Smooth muscle cell (in vitro differentiated cells): Measurements from ENCODE around the gene ACBD5. TPM values are rescaled to one million over a fixed set of nuclear protein-coding genes. Genes with fewer than 3 reads are reported as not detected.
"Not testable (repeated sequence)": the region's sequence is repeated elsewhere in the genome, so short reads cannot be mapped to it uniquely, and the experiment has no call there.

Source experiments
- DNase-seq: peaks from one replicate; lab custom pipeline; 2025; ENCODE audit not compliant: unreplicated experiment; lab: John Stamatoyannopoulos, UW
- H2AFZ ChIP-seq: fragments of 200-600 bp; sonication (generic); 2 replicates; pipeline ENCODE4 v1.6.0; 2016; ENCODE audit warnings: antibody characterized with exemption, low read depth, mild to moderate bottlenecking
- H3F3A ChIP-seq: fragments of 200-600 bp; sonication (generic); 2 replicates; pipeline ENCODE4 v1.6.0; 2017; ENCODE audit warnings: antibody characterized with exemption, low read depth
- H3K27ac ChIP-seq: fragments of 200-600 bp; sonication (generic); 2 replicates; pipeline ENCODE4 v1.5.1; 2016; ENCODE audit warnings: low read depth, mild to moderate bottlenecking
- H3K27me3 ChIP-seq: fragments of 200-600 bp; sonication (generic); 2 replicates; pipeline ENCODE4 v1.6.1; 2016; ENCODE audit warnings: low read depth, mild to moderate bottlenecking
- H3K36me3 ChIP-seq: fragments of 200-600 bp; sonication (generic); 2 replicates; pipeline ENCODE4 v1.5.1; 2016; ENCODE audit warnings: low read depth
- H3K4me1 ChIP-seq: fragments of 200-600 bp; sonication (generic); 2 replicates; pipeline ENCODE4 v1.5.1; 2016; ENCODE audit warnings: low read depth
- H3K4me2 ChIP-seq: fragments of 200-600 bp; sonication (generic); 2 replicates; pipeline ENCODE4 v1.6.0; 2016; ENCODE audit warnings: mild to moderate bottlenecking
- H3K4me3 ChIP-seq: fragments of 200-600 bp; sonication (generic); 2 replicates; pipeline ENCODE4 v1.5.1; 2016; ENCODE audit warnings: mild to moderate bottlenecking
- H3K79me2 ChIP-seq: fragments of 200-600 bp; sonication (generic); 2 replicates; pipeline ENCODE4 v1.6.0; 2016; ENCODE audit warnings: low read depth, mild to moderate bottlenecking
- H3K9ac ChIP-seq: fragments of 200-600 bp; sonication (generic); 2 replicates; pipeline ENCODE4 v1.6.0; 2016; ENCODE audit warnings: low read depth
- H3K9me3 ChIP-seq: fragments of 200-600 bp; sonication (generic); replicated peaks from 2 replicates; pipeline ENCODE4 v1.5.1; 2016; ENCODE audit warnings: low read depth
- H4K20me1 ChIP-seq: fragments of 200-600 bp; sonication (generic); 2 replicates; pipeline ENCODE4 v1.6.0; 2016; ENCODE audit warnings: low read depth
- WGBS: methylation state at CpG from one replicate; pipeline ENCODE4 v1.1.7; 2016; ENCODE audit warnings: low lambda C conversion rate; 5-methylcytosine and 5-hydroxymethylcytosine counted together
- polyA plus RNA-seq: library from polyadenylated mRNA; unstranded; fragments of >200 nt; fragmentation: Nextera tagmentation; extraction: Ambion mirVana; gene quantifications from 2 replicates; pipeline ENCODE4 v1.2.1, GENCODE V29; 2016
- total RNA-seq: library from RNA; depleted of rRNA; stranded (reverse); fragments of >200 nt; gene quantifications from 2 replicates; pipeline ENCODE4 v1.2.3, GENCODE V29; 2014
- TF ChIP-seq, protein P1 (sequence below): fragments of 200-600 bp; sonication (generic); IDR thresholded peaks from 2 replicates; pipeline ENCODE4 v1.5.1; 2017; ENCODE audit warnings: borderline replicate concordance, mild to moderate bottlenecking, antibody characterized with exemption; ENCODE audit not compliant: insufficient read depth, poor library complexity, severe bottlenecking

The ACBD5 gene
- total and polyA plus RNA-seq, 2 experiments from 2014 or later = 14.7 to 18.7 TPM

DNA sequence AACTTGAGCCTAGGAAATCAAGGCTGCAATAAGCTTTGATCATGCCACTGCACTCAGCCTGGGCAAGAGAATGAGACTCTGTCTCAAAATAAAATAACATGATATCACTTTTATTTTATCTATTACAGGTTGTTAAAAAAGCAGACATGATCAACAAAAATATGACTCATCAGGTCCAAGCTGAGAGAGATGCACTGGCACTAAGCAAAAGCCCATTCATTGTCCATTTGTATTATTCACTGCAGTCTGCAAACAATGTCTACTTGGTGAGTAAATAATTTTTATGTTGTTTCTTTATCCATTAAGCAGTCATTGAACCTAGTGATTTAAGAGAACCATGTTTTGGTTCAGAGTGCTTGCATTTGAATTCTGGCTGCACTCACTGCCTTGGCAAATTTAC is 82.2 kb downstream of the ACBD5 start:
- Histone ChIP-seq H3K4me3 (no peak overlapping the region), H3K9me3 (no peaks in the 10 kb centered on the region), H3K4me2 (no peak overlapping the region), H3K27ac (no peak overlapping the region), H3F3A (no peaks in the 10 kb centered on the region), H2AFZ (no peak overlapping the region), H4K20me1 (peaks cover 2% of the 10 kb centered on the region), H3K36me3 (peaks cover 10% of the 10 kb centered on the region), H3K4me1 (peaks cover 7% of the 10 kb centered on the region), H3K9ac (no peak overlapping the region), H3K79me2 (peaks cover 32% of the 10 kb centered on the region), H3K27me3 (no peaks in the 10 kb centered on the region)
- no peak for DNase-seq
- TF ChIP-seq, protein P1, sequence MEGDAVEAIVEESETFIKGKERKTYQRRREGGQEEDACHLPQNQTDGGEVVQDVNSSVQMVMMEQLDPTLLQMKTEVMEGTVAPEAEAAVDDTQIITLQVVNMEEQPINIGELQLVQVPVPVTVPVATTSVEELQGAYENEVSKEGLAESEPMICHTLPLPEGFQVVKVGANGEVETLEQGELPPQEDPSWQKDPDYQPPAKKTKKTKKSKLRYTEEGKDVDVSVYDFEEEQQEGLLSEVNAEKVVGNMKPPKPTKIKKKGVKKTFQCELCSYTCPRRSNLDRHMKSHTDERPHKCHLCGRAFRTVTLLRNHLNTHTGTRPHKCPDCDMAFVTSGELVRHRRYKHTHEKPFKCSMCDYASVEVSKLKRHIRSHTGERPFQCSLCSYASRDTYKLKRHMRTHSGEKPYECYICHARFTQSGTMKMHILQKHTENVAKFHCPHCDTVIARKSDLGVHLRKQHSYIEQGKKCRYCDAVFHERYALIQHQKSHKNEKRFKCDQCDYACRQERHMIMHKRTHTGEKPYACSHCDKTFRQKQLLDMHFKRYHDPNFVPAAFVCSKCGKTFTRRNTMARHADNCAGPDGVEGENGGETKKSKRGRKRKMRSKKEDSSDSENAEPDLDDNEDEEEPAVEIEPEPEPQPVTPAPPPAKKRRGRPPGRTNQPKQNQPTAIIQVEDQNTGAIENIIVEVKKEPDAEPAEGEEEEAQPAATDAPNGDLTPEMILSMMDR = no peak

DNA sequence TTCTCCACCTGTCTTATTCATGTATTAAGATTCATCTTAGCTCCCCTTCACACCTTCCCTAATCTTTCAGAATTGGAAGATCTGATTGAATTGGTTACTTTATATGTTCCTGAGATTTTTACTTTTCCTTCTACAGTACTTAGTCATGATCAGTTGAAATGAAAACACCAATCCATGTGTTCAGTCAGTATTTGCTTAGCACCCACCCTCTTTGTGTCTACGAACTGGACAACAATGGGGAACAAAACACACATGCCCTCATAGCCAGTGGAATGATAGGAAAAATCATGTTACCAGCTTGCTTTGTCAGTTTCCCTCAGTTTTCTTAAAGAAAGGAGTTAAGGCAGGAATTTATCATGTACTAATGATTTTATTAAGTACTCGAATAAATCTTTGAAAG is 83.4 kb downstream of the ACBD5 start:
- Histone ChIP-seq H4K20me1 (peaks cover 15% of the 10 kb centered on the region), H3K27ac (no peak overlapping the region), H3K4me1 (peaks cover 17% of the 10 kb centered on the region), H3K9me3 (no peaks in the 10 kb centered on the region), H3K36me3 (peaks cover 5% of the 10 kb centered on the region), H3K27me3 (no peaks in the 10 kb centered on the region), H3K4me3 (peak overlapping the region; percentile 97), H3K79me2 (peaks cover 44% of the 10 kb centered on the region), H3F3A (no peaks in the 10 kb centered on the region), H2AFZ (no peak overlapping the region), H3K4me2 (peak overlapping the region; percentile 98), H3K9ac (no peak overlapping the region)
- TF ChIP-seq, protein P1 = no peak
- no peak for DNase-seq
- 76% methylated on average over 2 of the region's 2 CpGs for WGBS

DNA sequence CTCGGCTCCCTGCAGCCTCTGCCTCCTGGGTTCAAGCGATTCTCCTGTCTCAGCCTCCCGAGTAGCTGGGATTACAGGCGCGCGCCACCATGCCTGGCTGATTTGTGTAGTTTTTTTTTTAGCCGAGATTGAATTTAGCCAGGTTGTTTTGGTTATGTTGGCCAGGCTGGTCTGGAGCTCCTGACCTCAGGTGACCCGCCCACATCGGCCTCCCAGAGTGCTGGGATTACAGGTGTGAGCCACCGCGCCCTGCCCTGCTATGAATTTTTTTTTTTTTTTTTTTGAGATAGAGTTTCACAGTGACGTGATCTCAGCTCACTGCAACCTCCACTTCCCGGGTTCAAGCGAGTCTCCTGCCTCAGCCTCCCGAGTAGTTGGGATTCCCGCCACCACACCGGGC is 84.0 kb downstream of the ACBD5 start:
- DNase-seq, H3K36me3 ChIP-seq, H3F3A ChIP-seq, H3K9me3 ChIP-seq, H3K27me3 ChIP-seq, H2AFZ ChIP-seq: not testable (repeated sequence)
- H3K9ac ChIP-seq = peak overlapping the region; percentile 99
- H3K27ac ChIP-seq = peak overlapping the region; percentile 100
- H3K4me2 ChIP-seq = peak overlapping the region; percentile 98
- peaks cover 21% of the 10 kb centered on the region for H4K20me1 ChIP-seq
- 74% methylated on average over 17 of the region's 17 CpGs for WGBS
- peaks cover 50% of the 10 kb centered on the region for H3K79me2 ChIP-seq
- H3K4me3 ChIP-seq = peak overlapping the region; percentile 97
- H3K4me1 ChIP-seq = peaks cover 17% of the 10 kb centered on the region

DNA sequence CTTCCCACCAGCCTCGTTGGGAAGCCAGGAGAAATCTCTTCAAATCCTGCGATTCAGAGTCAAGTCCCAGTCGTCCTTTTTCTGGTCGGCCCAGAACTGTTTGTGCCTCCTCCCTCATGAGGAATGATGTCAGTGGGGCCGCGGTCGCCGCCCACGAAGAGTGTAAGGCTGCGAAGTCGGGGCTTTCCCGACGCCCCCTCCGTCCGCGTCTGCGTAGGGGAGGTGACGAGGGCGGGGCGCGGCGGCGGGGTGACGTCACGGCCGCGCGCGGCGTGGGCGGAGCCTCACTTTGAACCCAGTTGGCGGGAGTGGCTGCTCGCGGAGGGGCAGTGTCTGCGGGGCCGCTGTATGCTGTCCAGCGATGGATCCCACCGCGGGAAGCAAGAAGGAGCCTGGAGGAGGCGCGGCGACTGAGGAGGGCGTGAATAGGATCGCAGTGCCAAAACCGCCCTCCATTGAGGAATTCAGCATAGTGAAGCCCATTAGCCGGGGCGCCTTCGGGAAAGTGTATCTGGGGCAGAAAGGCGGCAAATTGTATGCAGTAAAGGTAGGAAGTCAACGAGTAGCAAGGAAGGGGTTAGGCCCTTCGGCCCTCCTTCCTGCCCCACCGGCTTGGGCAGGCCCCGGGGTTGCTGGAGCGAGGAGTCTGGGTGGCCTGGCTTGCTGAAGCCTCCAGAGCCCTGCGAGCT is 85.4 kb downstream of the ACBD5 start, which contains the start of gene MASTL:
MASTL (plus strand) TSS at position 287 of the 689 bp plus-strand sequence; CDS start at position 362, 75 bp downstream.
- H3K4me3 ChIP-seq = peak within 1 kb of the TSS; percentile 97
- peak within 1 kb of the TSS; percentile 99 for H3K9ac ChIP-seq
- H4K20me1 ChIP-seq = peaks cover 34% of the 10 kb centered on the region
- H3K9me3 ChIP-seq = no peaks in the 10 kb centered on the region
- peak; percentile 86 for DNase-seq
- no peaks in the 10 kb centered on the region for H3F3A ChIP-seq
- H2AFZ ChIP-seq = peak within 1 kb of the TSS; percentile 89
- H3K27ac ChIP-seq = peak within 1 kb of the TSS; percentile 100
- peaks cover 17% of the 10 kb centered on the region for H3K4me1 ChIP-seq
- WGBS = 1% methylated on average over 50 of the region's 55 CpGs
- peak within 1 kb of the TSS; percentile 98 for H3K4me2 ChIP-seq
- TF ChIP-seq, protein P1 = no peak
- H3K27me3 ChIP-seq = no peaks in the 10 kb centered on the region
- H3K79me2 ChIP-seq = peaks cover 64% of the 10 kb centered on the region
- no peaks in the 10 kb centered on the region for H3K36me3 ChIP-seq
